ENCODE data around the gene C16orf82.

GRCh38 chr16:27033281-27033979, 33.3 kb upstream of the C16orf82 start:
- TF ChIP-seq SUZ12 (IDR thresholded peaks at IDR 0.05; ENCODE audit: extremely low read depth, insufficient read depth, insufficient read length) (no peak), YY1 (IDR thresholded peaks at IDR 0.05; ENCODE audit: insufficient read depth, insufficient read length) (no peak), ZNF274 (IDR thresholded peaks at IDR 0.05; ENCODE audit: low read depth, low read length) (no peak)
